Measurements from ENCODE around the gene STX1B. TPM values are rescaled to one million over a fixed set of nuclear protein-coding genes. Genes with fewer than 3 reads are reported as not detected.

STX1B gene
- total RNA-seq, 6 experiments from 2014 or later, result 6.7 to 9.9 (median 7.1) TPM

GRCh38 chr16:31009894-31010584 is 399 bp downstream of the STX1B start:
- no peaks in the 10 kb centered on the region for H3K9me3 Mint-ChIP-seq
- peak overlapping the region; percentile 88 for H3K4me3 Mint-ChIP-seq
- H3K4me1 Mint-ChIP-seq (ENCODE audit: low read depth), result peaks cover 44% of the 10 kb centered on the region
- peaks cover 9% of the 10 kb centered on the region for H3K27me3 Mint-ChIP-seq (ENCODE audit: insufficient read depth)
- TF ChIP-seq CTCF (IDR thresholded peaks at IDR 0.05), result peak; percentile 57
- DNase-seq, result no peak
- H3K27ac Mint-ChIP-seq, result peak overlapping the region; percentile 77
- H3K36me3 Mint-ChIP-seq (ENCODE audit: low read depth), result peaks cover 6% of the 10 kb centered on the region; the same call in 1 of the 2 replicates

GRCh38 chr16:31009120-31009519 is 1.3 kb downstream of the STX1B start:
- peaks cover 6% of the 10 kb centered on the region; the same call in 1 of the 2 replicates for H3K36me3 Mint-ChIP-seq (ENCODE audit: low read depth)
- H3K27me3 Mint-ChIP-seq (ENCODE audit: insufficient read depth), result peaks cover 9% of the 10 kb centered on the region
- TF ChIP-seq CTCF (IDR thresholded peaks at IDR 0.05), result no peak
- DNase-seq, result no peak
- peak overlapping the region; percentile 77 for H3K27ac Mint-ChIP-seq
- H3K4me1 Mint-ChIP-seq (ENCODE audit: low read depth), result peaks cover 44% of the 10 kb centered on the region
- no peaks in the 10 kb centered on the region for H3K9me3 Mint-ChIP-seq
- H3K4me3 Mint-ChIP-seq, result peak overlapping the region; percentile 88

- H3K27ac Mint-ChIP-seq, result peak overlapping the region; percentile 63
- H3K4me1 Mint-ChIP-seq (ENCODE audit: low read depth), result peaks cover 44% of the 10 kb centered on the region
- DNase-seq, result no peak
- H3K9me3 Mint-ChIP-seq, result no peaks in the 10 kb centered on the region
- no peak for TF ChIP-seq CTCF (IDR thresholded peaks at IDR 0.05)
- H3K4me3 Mint-ChIP-seq, result peak overlapping the region; percentile 34
- H3K27me3 Mint-ChIP-seq (ENCODE audit: insufficient read depth), result peaks cover 6% of the 10 kb centered on the region
- H3K36me3 Mint-ChIP-seq (ENCODE audit: low read depth), result peaks cover 6% of the 10 kb centered on the region; the same call in 1 of the 2 replicates
Measured at GRCh38 chr16:31008551-31008950, 1.9 kb downstream of the STX1B start.

GRCh38 chr16:31008149-31008548 is 2.3 kb downstream of the STX1B start:
- no peaks in the 10 kb centered on the region for H3K9me3 Mint-ChIP-seq
- peak; percentile 70 for DNase-seq
- peak overlapping the region; percentile 34 for H3K4me3 Mint-ChIP-seq
- peaks cover 44% of the 10 kb centered on the region for H3K4me1 Mint-ChIP-seq (ENCODE audit: low read depth)
- peaks cover 3% of the 10 kb centered on the region for H3K27me3 Mint-ChIP-seq (ENCODE audit: insufficient read depth)
- TF ChIP-seq CTCF (IDR thresholded peaks at IDR 0.05), result no peak
- peaks cover 6% of the 10 kb centered on the region; the same call in 1 of the 2 replicates for H3K36me3 Mint-ChIP-seq (ENCODE audit: low read depth)
- H3K27ac Mint-ChIP-seq, result peak overlapping the region; percentile 63

GRCh38 chr16:31007684-31008083 is 2.8 kb downstream of the STX1B start:
- Mint-ChIP-seq H3K27me3 (ENCODE audit: insufficient read depth) (peaks cover 3% of the 10 kb centered on the region), H3K4me3 (no peak overlapping the region), H3K27ac (peak overlapping the region; percentile 63; the same call in 1 of the 2 replicates), H3K36me3 (ENCODE audit: low read depth) (peaks cover 6% of the 10 kb centered on the region; the same call in 1 of the 2 replicates), H3K9me3 (no peaks in the 10 kb centered on the region), H3K4me1 (ENCODE audit: low read depth) (peaks cover 44% of the 10 kb centered on the region)
- TF ChIP-seq CTCF (IDR thresholded peaks at IDR 0.05), result no peak
- DNase-seq, result no peak
